GM23338 (cell line): ENCODE measurements around the gene EDNRA.

Experiments used
- CTCF ChIP-seq, 2 experiments: fragments of 200-600 bp in 1 of 2; sonication (generic) in 1 of 2; conservative IDR thresholded peaks; 2 replicates each; pipeline versions ENCODE4 v1.5.1 to v1.6.1; 2016 to 2017; ENCODE audit warnings: antibody characterized with exemption in 2 of 2, low read depth in 2 of 2, mild to moderate bottlenecking in 2 of 2, moderate library complexity in 1 of 2
- EZH2 ChIP-seq: fragments of 200-600 bp; sonication (generic); IDR thresholded peaks from one replicate; pipeline ENCODE4 v1.8.0; 2017; ENCODE audit warnings: antibody characterized with exemption, mild to moderate bottlenecking, low read depth; ENCODE audit not compliant: unreplicated experiment
- EZH2phosphoT487 ChIP-seq: fragments of 200-600 bp; sonication (generic); IDR thresholded peaks from one replicate; pipeline ENCODE4 v1.8.1; 2018; ENCODE audit warnings: antibody characterized with exemption; ENCODE audit not compliant: unreplicated experiment
- POLR2AphosphoS5 ChIP-seq: IDR thresholded peaks from 2 replicates; pipeline ENCODE4 v1.6.1; 2016; ENCODE audit warnings: antibody characterized with exemption, low read depth

DNA sequence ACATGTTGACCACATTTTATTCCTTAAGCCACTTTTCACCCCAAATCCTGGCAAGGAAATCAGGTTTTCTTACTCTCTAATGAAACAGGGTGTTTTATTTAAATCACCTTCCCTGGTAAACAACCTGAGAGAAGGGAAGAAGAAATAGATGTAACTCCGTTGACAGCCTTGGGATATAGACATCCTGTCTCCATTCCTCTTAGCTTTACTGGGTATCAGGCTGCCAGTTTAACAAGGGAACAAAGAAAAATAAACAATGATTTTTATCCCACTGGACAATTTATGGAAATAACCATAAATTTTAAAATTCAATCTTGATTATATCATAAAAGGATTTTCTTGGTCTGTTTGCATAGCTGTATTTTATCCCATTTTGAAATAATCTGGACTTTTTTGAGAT lies 49.2 kb downstream of the EDNRA start:
- TF ChIP-seq CTCF (conservative IDR thresholded peaks at IDR 0.05; ENCODE audit: low read depth in 2 of 2) (no peak), EZH2 (no peak), POLR2AphosphoS5 (no peak), EZH2phosphoT487 (no peak)
